AG10803 (cell line): ENCODE results near the gene POU2F2.

Source experiments
- DNase-seq: peaks from one replicate; pipeline ENCODE4 v3.0.0; 2010; ENCODE audit warnings: low read depth
- H3K4me3 ChIP-seq: 2 replicates; pipeline ENCODE4 v1.5.1; 2011; ENCODE audit warnings: mild to moderate bottlenecking, low read length, control low read depth
- TF ChIP-seq, protein P1 (sequence below): conservative IDR thresholded peaks from 2 replicates; pipeline ENCODE4 v1.5.1; 2011; ENCODE audit warnings: mild to moderate bottlenecking, low read length, control low read depth, inconsistent platforms

POU2F2 gene

GRCh38 chr19:42155796-42156195 lies 23.6 kb upstream of the POU2F2 start:
- H3K4me3 ChIP-seq, result no peak overlapping the region
- TF ChIP-seq, protein P1, sequence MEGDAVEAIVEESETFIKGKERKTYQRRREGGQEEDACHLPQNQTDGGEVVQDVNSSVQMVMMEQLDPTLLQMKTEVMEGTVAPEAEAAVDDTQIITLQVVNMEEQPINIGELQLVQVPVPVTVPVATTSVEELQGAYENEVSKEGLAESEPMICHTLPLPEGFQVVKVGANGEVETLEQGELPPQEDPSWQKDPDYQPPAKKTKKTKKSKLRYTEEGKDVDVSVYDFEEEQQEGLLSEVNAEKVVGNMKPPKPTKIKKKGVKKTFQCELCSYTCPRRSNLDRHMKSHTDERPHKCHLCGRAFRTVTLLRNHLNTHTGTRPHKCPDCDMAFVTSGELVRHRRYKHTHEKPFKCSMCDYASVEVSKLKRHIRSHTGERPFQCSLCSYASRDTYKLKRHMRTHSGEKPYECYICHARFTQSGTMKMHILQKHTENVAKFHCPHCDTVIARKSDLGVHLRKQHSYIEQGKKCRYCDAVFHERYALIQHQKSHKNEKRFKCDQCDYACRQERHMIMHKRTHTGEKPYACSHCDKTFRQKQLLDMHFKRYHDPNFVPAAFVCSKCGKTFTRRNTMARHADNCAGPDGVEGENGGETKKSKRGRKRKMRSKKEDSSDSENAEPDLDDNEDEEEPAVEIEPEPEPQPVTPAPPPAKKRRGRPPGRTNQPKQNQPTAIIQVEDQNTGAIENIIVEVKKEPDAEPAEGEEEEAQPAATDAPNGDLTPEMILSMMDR, result no peak
- no peak for DNase-seq

DNA sequence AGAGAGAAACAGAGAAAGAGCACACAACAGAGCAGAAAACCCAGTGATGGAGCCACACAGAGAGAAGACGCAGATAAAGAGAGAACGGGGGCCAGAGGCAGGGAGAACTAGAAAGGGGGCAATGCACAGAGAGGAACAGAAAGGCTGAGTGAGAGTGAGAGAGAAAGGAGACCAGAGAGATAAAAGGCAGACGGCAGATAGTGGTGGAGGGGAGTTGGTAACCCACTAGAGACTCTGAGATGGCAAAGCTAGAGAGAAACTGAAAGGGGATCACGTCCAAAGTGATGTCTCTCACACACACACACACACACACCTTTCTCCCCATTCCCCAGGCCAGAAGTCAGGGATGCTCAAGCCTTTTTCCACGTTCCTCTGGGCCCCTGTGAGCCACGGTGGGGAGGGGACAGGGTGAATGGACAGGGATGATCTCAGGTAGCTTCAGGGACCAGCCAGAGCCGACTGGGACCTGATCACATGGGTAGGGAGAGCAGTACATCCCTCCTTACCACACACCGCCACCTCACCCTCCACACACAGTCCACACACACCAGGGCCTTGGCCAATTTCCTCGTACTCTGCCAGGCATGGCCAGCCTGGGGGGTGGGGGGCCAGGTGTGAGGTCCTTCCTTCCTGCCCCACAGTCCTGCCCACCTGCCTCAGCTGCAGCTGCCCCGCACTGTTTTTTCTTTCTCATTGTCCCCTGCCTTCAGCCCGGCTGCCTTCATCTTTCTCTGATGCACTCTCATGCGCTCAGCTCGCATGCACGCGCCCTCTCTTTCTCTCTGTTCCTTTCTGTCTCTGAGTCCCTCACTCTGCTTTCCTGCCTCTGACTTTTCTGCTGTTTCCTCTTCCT lies 22.5 kb upstream of the POU2F2 start:
- no peak for DNase-seq
- TF ChIP-seq, protein P1, result no peak
- no peak overlapping the region for H3K4me3 ChIP-seq

- TF ChIP-seq, protein P1, result no peak
- DNase-seq, result no peak
- H3K4me3 ChIP-seq, result no peak overlapping the region
Measured at GRCh38 chr19:42153672-42154433, 21.6 kb upstream of the POU2F2 start.

- TF ChIP-seq, protein P1, result no peak
Measured at GRCh38 chr19:42152910-42153671, 20.8 kb upstream of the POU2F2 start.

GRCh38 chr19:42151782-42152684 lies 19.8 kb upstream of the POU2F2 start:
- DNase-seq, result no peak
- no peak overlapping the region for H3K4me3 ChIP-seq
- TF ChIP-seq, protein P1, result no peak

More at GRCh38 chr19:42152910-42153671, 20.8 kb upstream of the POU2F2 start:
- DNase-seq, result no peak
- no peak overlapping the region for H3K4me3 ChIP-seq

DNA sequence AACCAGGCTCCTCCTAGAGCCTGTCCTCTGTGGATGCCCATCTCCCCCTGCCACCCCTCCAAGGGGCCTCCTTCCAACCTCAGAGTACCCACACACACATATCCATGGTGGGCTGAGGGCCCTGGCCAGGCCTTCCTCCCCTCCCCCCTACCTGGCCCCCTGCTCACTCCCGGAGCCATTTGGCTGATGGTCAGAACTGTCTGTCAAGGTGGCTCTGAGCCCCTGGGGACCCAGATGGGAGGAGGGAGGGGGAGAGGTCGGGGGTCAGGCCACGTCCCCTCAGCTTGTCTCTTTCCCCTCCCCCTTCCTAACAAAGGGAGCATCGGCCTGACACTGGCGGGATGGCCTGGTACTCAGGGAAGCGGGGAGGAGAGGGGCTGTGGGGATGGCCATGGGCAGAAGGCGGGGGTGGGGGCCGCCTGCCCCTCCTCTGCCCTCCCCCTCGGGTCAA lies 18.7 kb upstream of the POU2F2 start:
- DNase-seq, result no peak
- TF ChIP-seq, protein P1, result no peak
- no peak overlapping the region for H3K4me3 ChIP-seq
